Right lobe of liver (tissue), 6 donors: ENCODE measurements around the gene NOS1AP. TPM values are rescaled to one million over a fixed set of nuclear protein-coding genes. Genes with fewer than 3 reads are reported as not detected.

Source experiments
- ATAC-seq, 4 donors: fragments of 200-7000 bp; cut with Tn5 transposase; one replicate each; pipeline ENCODE4 v1.9.1; 2020; ENCODE audit warnings: mild to moderate bottlenecking in 4 of 4, moderate library complexity in 4 of 4
- DNase-seq, 3 donors: peaks; one replicate each; pipeline ENCODE4 v3.0.0-alpha.2; 2020
- H3K27ac ChIP-seq, 3 donors: fragments of 200-600 bp; one replicate each; pipeline ENCODE4 v1.8.0; 2022
- H3K27me3 ChIP-seq, 2 donors: fragments of 200-600 bp; one replicate each; pipeline ENCODE4 v1.8.0; 2022
- H3K36me3 ChIP-seq, 4 donors: fragments of 200-600 bp; sonication (generic) in 1 of 4; one replicate each; pipeline versions ENCODE4 v1.5.1 to v1.8.0; 2017 to 2022; ENCODE audit warnings: control low read depth in 1 of 4
- H3K4me1 ChIP-seq, 4 donors: fragments of 200-600 bp; sonication (generic) in 1 of 4; one replicate each; pipeline versions ENCODE4 v1.5.1 to v1.8.0; 2017 to 2022; ENCODE audit warnings: control low read depth in 1 of 4
- H3K4me3 ChIP-seq, 3 donors: fragments of 200-600 bp; one replicate each; pipeline ENCODE4 v1.8.0; 2022
- H3K9me3 ChIP-seq, 4 donors: fragments of 200-600 bp; sonication (generic) in 1 of 4; one replicate each; pipeline versions ENCODE4 v1.5.1 to v1.8.0; 2017 to 2022; ENCODE audit warnings: control low read depth in 1 of 4
- POLR2A ChIP-seq: fragments of 450-650 bp; IDR thresholded peaks from one replicate; pipeline ENCODE4 v1.6.1; 2017; ENCODE audit warnings: antibody characterized with exemption, mild to moderate bottlenecking
- WGBS: methylation state at CpG from one replicate; pipeline ENCODE4 v1.1.6; 2018; ENCODE audit warnings: low coverage, low lambda C conversion rate; ENCODE audit not compliant: insufficient coverage; ENCODE audit errors: missing lambda C conversion rate; 5-methylcytosine and 5-hydroxymethylcytosine counted together
- intact Hi-C, 2 donors: fragments of 100-400 bp; cut with DNase I; formaldehyde crosslinking; loops; one replicate each; pipeline versions ENCODE4 v1.11.2 to v1.14.1; 2022
- total RNA-seq, 6 experiments: library from RNA; depleted of rRNA in 2 of 6; stranded (reverse); fragments of >200 nt in 2 of 6; fragmentation: NEBNext Ultra II Directional in 3 of 6; extraction: Animal tissue kit (Norgen Biotek cat#: 25700) in 3 of 6; gene quantifications; one replicate each; pipeline versions ENCODE4 v1.1.0 to v1.2.4, GENCODE V29; 2016 to 2023
- TF ChIP-seq, protein P1 (sequence below), 4 donors: fragments of 200-600 bp in 3 of 4; fragments of 450-650 bp in 1 of 4; IDR thresholded peaks; one replicate each; pipeline versions ENCODE4 v1.5.1 to v1.8.0; 2016 to 2022; ENCODE audit warnings: antibody characterized with exemption in 4 of 4, mild to moderate bottlenecking in 2 of 4
- donor health status: DM: no; HTN: yes; CAD: no.
- donor health status: DM: no; HTN: no; CAD: no.
- donor health status: DM: no; HTN: no; CAD: no.
- donor health status: DM: no; HTN: yes; CAD: no.
- donor health status: DM: no; HTN: yes; CAD: no.

Gene NOS1AP
- total RNA-seq, 6 experiments from 2014 or later, result 4.7 to 24.8 (median 11.6) TPM

- DNase-seq (peak in 1 of 3 donors; percentile 23), ATAC-seq (no peak)
- Histone ChIP-seq H3K36me3 (no peaks in the 10 kb centered on the region), H3K4me1 (peaks cover 0 to 23% (median 8%) of the 10 kb centered on the region in 4 donors), H3K9me3 (no peaks in the 10 kb centered on the region), H3K27me3 (no peaks in the 10 kb centered on the region), H3K27ac (peak within 1 kb of the TSS in 1 of 3 donors; percentile 50), H3K4me3 (no peak within 1 kb of the TSS)
- intact Hi-C loops, result no loop called here
- TF ChIP-seq POLR2A, result no peak
- TF ChIP-seq, protein P1, sequence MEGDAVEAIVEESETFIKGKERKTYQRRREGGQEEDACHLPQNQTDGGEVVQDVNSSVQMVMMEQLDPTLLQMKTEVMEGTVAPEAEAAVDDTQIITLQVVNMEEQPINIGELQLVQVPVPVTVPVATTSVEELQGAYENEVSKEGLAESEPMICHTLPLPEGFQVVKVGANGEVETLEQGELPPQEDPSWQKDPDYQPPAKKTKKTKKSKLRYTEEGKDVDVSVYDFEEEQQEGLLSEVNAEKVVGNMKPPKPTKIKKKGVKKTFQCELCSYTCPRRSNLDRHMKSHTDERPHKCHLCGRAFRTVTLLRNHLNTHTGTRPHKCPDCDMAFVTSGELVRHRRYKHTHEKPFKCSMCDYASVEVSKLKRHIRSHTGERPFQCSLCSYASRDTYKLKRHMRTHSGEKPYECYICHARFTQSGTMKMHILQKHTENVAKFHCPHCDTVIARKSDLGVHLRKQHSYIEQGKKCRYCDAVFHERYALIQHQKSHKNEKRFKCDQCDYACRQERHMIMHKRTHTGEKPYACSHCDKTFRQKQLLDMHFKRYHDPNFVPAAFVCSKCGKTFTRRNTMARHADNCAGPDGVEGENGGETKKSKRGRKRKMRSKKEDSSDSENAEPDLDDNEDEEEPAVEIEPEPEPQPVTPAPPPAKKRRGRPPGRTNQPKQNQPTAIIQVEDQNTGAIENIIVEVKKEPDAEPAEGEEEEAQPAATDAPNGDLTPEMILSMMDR (IDR thresholded peaks at IDR 0.05), result no peak
- WGBS, result 90% methylated on average over 5 of the region's 5 CpGs
These were observed 307.2 kb downstream of the NOS1AP start, which contains the start of gene SPATA46 for GRCh38 chr1:162376691-162377090. TSS of gene SPATA46 (minus strand) at chr1:162376854. CDS start at chr1:162376790, 64 bp downstream.

DNA sequence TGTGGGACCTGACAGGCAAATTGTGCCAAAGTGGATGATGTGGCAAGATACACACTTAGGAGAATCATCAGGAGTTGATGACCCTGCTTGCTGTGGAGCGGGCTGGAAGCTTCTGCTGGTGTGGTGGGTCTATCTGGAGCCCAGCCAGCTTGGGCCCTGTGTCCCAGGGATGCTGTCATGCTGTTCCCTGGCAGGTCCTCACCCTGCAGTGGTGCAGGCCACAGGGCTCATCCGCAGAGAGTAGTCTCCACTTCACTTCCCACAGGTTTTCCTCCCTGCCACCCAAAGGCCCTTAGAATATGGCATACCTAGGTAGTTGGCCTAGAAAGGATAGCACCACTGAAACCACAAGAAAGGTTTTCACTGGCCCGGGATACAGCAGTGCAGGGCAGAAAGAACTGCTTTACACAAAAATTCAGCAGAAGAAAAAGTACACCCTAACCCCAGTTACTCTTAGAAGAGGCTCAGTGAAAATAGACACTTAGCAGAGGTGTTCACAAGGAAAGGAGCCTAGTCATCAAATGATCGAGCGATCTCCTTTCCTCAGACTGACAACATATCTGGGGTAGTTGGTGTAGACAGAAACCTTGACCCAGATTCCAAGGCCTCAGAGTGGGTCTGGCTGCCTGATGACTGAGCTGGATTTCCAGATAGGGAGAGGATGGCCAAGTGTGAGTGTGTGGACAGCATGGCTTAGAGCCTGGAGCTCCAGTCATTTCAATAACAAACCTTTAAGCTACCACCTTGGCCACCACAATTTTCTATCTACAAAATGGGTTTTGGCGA, 310.8 kb downstream of the NOS1AP start:
- 96% methylated on average over 5 of the region's 6 CpGs for WGBS
- H3K4me3 ChIP-seq, result no peak overlapping the region
- no peak for DNase-seq
- TF ChIP-seq, protein P1 (IDR thresholded peaks at IDR 0.05), result no peak
- TF ChIP-seq POLR2A, result no peak
- no peaks in the 10 kb centered on the region for H3K27me3 ChIP-seq
- ATAC-seq, result peak in 1 of 4 donors; percentile 13
- H3K9me3 ChIP-seq, result no peaks in the 10 kb centered on the region
- peaks cover 0 to 9% (median 0%) of the 10 kb centered on the region in 4 donors for H3K36me3 ChIP-seq
- peaks cover 0 to 16% (median 0%) of the 10 kb centered on the region in 4 donors for H3K4me1 ChIP-seq
- intact Hi-C loops, result loop anchor here in 1 of 2 donors (10.0 kb wide), 1 partner anchor 325 kb away; no protein-coding TSS in a partner anchor
- H3K27ac ChIP-seq, result peak overlapping the region in 2 of 3 donors; percentile 11 to 70

- DNase-seq (no peak), ATAC-seq (peak in 3 of 4 donors; percentile 12 to 65 (median 60))
- 91% methylated on average over 3 of the region's 3 CpGs for WGBS
- intact Hi-C loops, result loop anchor here in 1 of 2 donors (10.0 kb wide), 1 partner anchor 327 kb away; no protein-coding TSS in a partner anchor
- H3K9me3 ChIP-seq, result no peaks in the 10 kb centered on the region
- H3K27me3 ChIP-seq, result no peaks in the 10 kb centered on the region
- H3K4me3 ChIP-seq, result no peak within 1 kb of the TSS
- H3K36me3 ChIP-seq, result peaks cover 0 to 9% (median 0%) of the 10 kb centered on the region in 4 donors
- TF ChIP-seq, protein P1 (IDR thresholded peaks at IDR 0.05), result no peak
- H3K27ac ChIP-seq, result peak within 1 kb of the TSS; percentile 11 to 70 (median 38)
- H3K4me1 ChIP-seq, result peaks cover 0 to 16% (median 0%) of the 10 kb centered on the region in 4 donors
These were observed 311.9 kb downstream of the NOS1AP start, which contains the start of gene C1orf226 for GRCh38 chr1:162381383-162381782. TSS of gene C1orf226 (plus strand) at chr1:162381728. CDS start at chr1:162381902, 174 bp downstream.

DNA sequence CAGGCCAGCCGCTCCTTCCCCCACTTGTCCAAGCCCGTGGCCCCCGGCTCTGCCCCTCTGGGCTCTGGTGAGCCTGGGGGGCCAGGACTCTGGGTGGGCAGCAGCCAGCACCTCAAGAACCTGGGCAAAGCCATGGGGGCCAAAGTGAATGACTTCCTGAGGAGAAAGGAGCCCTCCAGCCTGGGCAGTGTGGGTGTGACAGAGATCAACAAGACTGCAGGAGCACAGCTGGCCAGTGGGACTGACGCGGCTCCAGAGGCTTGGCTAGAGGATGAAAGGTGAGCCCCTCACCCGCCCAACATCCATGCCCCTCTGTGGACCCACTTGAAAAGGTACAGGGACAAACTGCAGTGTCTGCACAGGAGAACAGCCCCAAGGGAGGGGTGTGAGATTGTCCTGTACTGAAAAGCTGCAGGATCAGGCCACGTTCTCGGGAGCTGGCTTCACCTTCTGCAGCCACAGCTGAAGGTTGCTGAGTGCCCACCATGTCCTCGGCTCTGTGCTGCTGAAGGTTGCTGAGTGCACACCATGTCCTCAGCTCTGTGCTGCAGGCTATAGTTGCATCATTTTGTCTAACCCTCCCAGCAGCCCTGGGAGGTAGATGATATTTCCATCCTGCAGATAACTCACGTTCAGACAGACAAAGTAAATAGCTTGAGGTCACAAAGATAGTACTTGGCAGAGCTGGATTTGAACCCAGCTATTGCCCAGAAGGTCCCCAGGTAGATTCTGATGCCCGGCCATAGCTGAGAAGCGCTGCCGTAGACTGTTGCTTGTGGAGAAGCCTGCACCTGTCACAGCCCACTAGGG, 312.7 kb downstream of the NOS1AP start:
- intact Hi-C loops, result loop anchor here in 1 of 2 donors (10.0 kb wide), 1 partner anchor 327 kb away; no protein-coding TSS in a partner anchor
- DNase-seq (no peak), ATAC-seq (peak in 3 of 4 donors; percentile 61 to 81 (median 79))
- no peaks in the 10 kb centered on the region for H3K9me3 ChIP-seq
- peak overlapping the region; percentile 11 to 70 (median 38) for H3K27ac ChIP-seq
- peaks cover 0 to 9% (median 0%) of the 10 kb centered on the region in 4 donors for H3K36me3 ChIP-seq
- H3K4me1 ChIP-seq, result peaks cover 0 to 16% (median 0%) of the 10 kb centered on the region in 4 donors
- H3K27me3 ChIP-seq, result no peaks in the 10 kb centered on the region
- TF ChIP-seq, protein P1 (IDR thresholded peaks at IDR 0.05), result no peak
- no peak for TF ChIP-seq POLR2A
- H3K4me3 ChIP-seq, result no peak overlapping the region
- whole genome bisulfite sequencing, result 79% methylated on average over 4 of the region's 13 CpGs
